Uterus (tissue), 4 donors: Measurements from ENCODE around the gene MPND. TPM values are rescaled to one million over a fixed set of nuclear protein-coding genes. Genes with fewer than 3 reads are reported as not detected.

ENCODE experiments used
- DNase-seq, 2 donors: peaks; one replicate each; pipeline ENCODE4 v3.0.0-alpha.2; 2019 to 2020
- H3K27ac ChIP-seq, 2 donors: fragments of 200-600 bp; sonication (generic); 1 replicate in 1 of 2; 2 replicates in 1 of 2; pipeline ENCODE4 v1.5.1; 2016 to 2018
- H3K27me3 ChIP-seq, 2 donors: fragments of 200-600 bp; sonication (generic); one replicate each; pipeline ENCODE4 v1.5.1; 2018 to 2019; ENCODE audit warnings: control low read depth in 1 of 2
- H3K36me3 ChIP-seq, 2 donors: fragments of 200-600 bp; sonication (generic); one replicate each; pipeline ENCODE4 v1.5.1; 2019; ENCODE audit warnings: control low read depth in 1 of 2
- H3K4me1 ChIP-seq, 2 donors: fragments of 200-600 bp; sonication (generic); one replicate each; pipeline ENCODE4 v1.5.1; 2018 to 2019; ENCODE audit warnings: control low read depth in 1 of 2
- H3K4me3 ChIP-seq, 2 donors: fragments of 200-600 bp; sonication (generic); 1 replicate in 1 of 2; 2 replicates in 1 of 2; pipeline ENCODE4 v1.5.1; 2018 to 2019; ENCODE audit warnings: mild to moderate bottlenecking in 1 of 2
- H3K9me3 ChIP-seq, 2 donors: fragments of 200-600 bp; sonication (generic); one replicate each; pipeline ENCODE4 v1.5.1; 2019; ENCODE audit warnings: control low read depth in 1 of 2
- POLR2A ChIP-seq, 2 donors: fragments of 450-650 bp; IDR thresholded peaks; one replicate each; pipeline ENCODE4 v1.6.1; 2016; ENCODE audit warnings: antibody characterized with exemption in 2 of 2, mild to moderate bottlenecking in 1 of 2, moderate library complexity in 1 of 2
- intact Hi-C: fragments of 100-400 bp; cut with DNase I; formaldehyde crosslinking; loops from one replicate; pipeline ENCODE4 v1.15.1; 2023; ENCODE audit warnings: low total_unique reads
- total RNA-seq, 4 donors: library from RNA; depleted of rRNA in 3 of 4; stranded (reverse); fragments of >200 nt in 3 of 4; gene quantifications; one replicate each; pipeline versions ENCODE4 v1.1.0 to v1.2.4, GENCODE V29; 2014 to 2023
- TF ChIP-seq, protein P1 (sequence below), 4 experiments: fragments of 200-600 bp in 2 of 4; fragments of 450-650 bp in 2 of 4; sonication (generic) in 2 of 4; IDR thresholded peaks; one replicate each; pipeline ENCODE4 v1.5.1; 2016 to 2019; ENCODE audit warnings: antibody characterized with exemption in 4 of 4, mild to moderate bottlenecking in 2 of 4, moderate library complexity in 1 of 4
- donor health status: DM: yes; HTN: yes; CAD: no.

The MPND gene
- total RNA-seq, 4 donors from 2014 or later = 0.51 to 13.8 (median 5.8) TPM; not detected in 1

- intact Hi-C loops = no loop called here
- Histone ChIP-seq H3K27me3 (no peaks in the 10 kb centered on the region), H3K4me1 (peaks cover 0 to 11% of the 10 kb centered on the region in 2 donors), H3K36me3 (no peaks in the 10 kb centered on the region), H3K9me3 (no peaks in the 10 kb centered on the region), H3K4me3 (no peak overlapping the region), H3K27ac (no peak overlapping the region)
- TF ChIP-seq, protein P1, sequence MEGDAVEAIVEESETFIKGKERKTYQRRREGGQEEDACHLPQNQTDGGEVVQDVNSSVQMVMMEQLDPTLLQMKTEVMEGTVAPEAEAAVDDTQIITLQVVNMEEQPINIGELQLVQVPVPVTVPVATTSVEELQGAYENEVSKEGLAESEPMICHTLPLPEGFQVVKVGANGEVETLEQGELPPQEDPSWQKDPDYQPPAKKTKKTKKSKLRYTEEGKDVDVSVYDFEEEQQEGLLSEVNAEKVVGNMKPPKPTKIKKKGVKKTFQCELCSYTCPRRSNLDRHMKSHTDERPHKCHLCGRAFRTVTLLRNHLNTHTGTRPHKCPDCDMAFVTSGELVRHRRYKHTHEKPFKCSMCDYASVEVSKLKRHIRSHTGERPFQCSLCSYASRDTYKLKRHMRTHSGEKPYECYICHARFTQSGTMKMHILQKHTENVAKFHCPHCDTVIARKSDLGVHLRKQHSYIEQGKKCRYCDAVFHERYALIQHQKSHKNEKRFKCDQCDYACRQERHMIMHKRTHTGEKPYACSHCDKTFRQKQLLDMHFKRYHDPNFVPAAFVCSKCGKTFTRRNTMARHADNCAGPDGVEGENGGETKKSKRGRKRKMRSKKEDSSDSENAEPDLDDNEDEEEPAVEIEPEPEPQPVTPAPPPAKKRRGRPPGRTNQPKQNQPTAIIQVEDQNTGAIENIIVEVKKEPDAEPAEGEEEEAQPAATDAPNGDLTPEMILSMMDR (IDR thresholded peaks at IDR 0.05) = no peak
- no peak for TF ChIP-seq POLR2A (IDR thresholded peaks at IDR 0.05)
- no peak for DNase-seq
Observed at GRCh38 chr19:4329858-4330257, 13.5 kb upstream of the MPND start.

- H3K4me3 ChIP-seq = no peak overlapping the region
- intact Hi-C loops = no loop called here
- no peaks in the 10 kb centered on the region for H3K27me3 ChIP-seq
- no peaks in the 10 kb centered on the region for H3K4me1 ChIP-seq
- no peaks in the 10 kb centered on the region for H3K9me3 ChIP-seq
- DNase-seq = no peak
- H3K36me3 ChIP-seq = no peaks in the 10 kb centered on the region
- TF ChIP-seq, protein P1 (IDR thresholded peaks at IDR 0.05) = no peak
- no peak for TF ChIP-seq POLR2A (IDR thresholded peaks at IDR 0.05)
- no peak overlapping the region for H3K27ac ChIP-seq
Observed at GRCh38 chr19:4334929-4335570, 8.3 kb upstream of the MPND start.

GRCh38 chr19:4337906-4338440 is 5.4 kb upstream of the MPND start:
- DNase-seq = no peak
- no peaks in the 10 kb centered on the region for H3K4me1 ChIP-seq
- H3K27me3 ChIP-seq = no peaks in the 10 kb centered on the region
- H3K4me3 ChIP-seq = peak overlapping the region; percentile 36 to 43
- intact Hi-C loops = no loop called here
- H3K36me3 ChIP-seq = no peaks in the 10 kb centered on the region
- TF ChIP-seq, protein P1 (IDR thresholded peaks at IDR 0.05) = no peak
- TF ChIP-seq POLR2A (IDR thresholded peaks at IDR 0.05) = no peak
- no peaks in the 10 kb centered on the region for H3K9me3 ChIP-seq
- peak overlapping the region; percentile 53 to 70 for H3K27ac ChIP-seq

- peak within 1 kb of the TSS; percentile 36 to 43 for H3K4me3 ChIP-seq
- TF ChIP-seq POLR2A (IDR thresholded peaks at IDR 0.05) = peak in 1 of 2 donors; percentile 16
- TF ChIP-seq, protein P1 (IDR thresholded peaks at IDR 0.05) = no peak
- H3K4me1 ChIP-seq = peaks cover 0 to under 1% of the 10 kb centered on the region in 2 donors
- H3K9me3 ChIP-seq = no peaks in the 10 kb centered on the region
- no peaks in the 10 kb centered on the region for H3K27me3 ChIP-seq
- H3K36me3 ChIP-seq = no peaks in the 10 kb centered on the region
- no peak for DNase-seq
- H3K27ac ChIP-seq = peak within 1 kb of the TSS; percentile 53 to 70
- intact Hi-C loops = no loop called here
Observed at GRCh38 chr19:4338441-4339355, 4.7 kb upstream of the MPND start, which contains the start of gene STAP2. Gene STAP2 (minus strand): TSS chr19:4338827. CDS start chr19:4338753, 74 bp downstream.

DNA sequence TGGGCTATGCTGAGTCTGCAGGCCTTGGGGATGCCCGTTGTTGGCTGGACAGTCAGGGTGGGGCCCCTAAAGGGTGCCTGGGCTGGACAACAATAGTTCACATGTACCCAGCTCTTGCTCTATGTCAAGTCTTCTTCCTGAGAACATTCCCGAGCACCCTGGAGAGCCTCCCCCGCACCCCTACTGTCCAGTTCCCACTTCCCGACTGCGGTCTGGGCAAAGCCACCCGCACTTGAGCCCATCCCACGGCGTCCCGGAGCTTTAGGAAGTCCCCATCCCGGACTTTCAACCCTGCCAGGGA is 1.1 kb upstream of the MPND start:
- Histone ChIP-seq H3K9me3 (no peaks in the 10 kb centered on the region), H3K27me3 (no peaks in the 10 kb centered on the region), H3K4me1 (peaks cover 3 to 5% of the 10 kb centered on the region in 2 donors), H3K4me3 (peak overlapping the region; percentile 56 to 66), H3K27ac (peak overlapping the region; percentile 94 to 95), H3K36me3 (no peaks in the 10 kb centered on the region)
- DNase-seq = no peak
- no peak for TF ChIP-seq POLR2A (IDR thresholded peaks at IDR 0.05)
- TF ChIP-seq, protein P1 (IDR thresholded peaks at IDR 0.05) = peak in 1 of 4 experiments; percentile 2
- intact Hi-C loops = no loop called here
